AG09319 (cell line): ENCODE data around the gene TBL1XR1.
A peak's percentile ranks its signal among the peaks of the same experiment; 100 is the strongest.

Source experiments
- DNase-seq: peaks from one replicate; pipeline ENCODE4 v3.0.0-alpha.2; 2010; ENCODE audit warnings: low read depth; ENCODE audit errors: extremely low read depth
- CTCF ChIP-seq: IDR thresholded peaks from 2 replicates; pipeline ENCODE4 v1.5.1; 2011; ENCODE audit warnings: low read depth, mild to moderate bottlenecking, inconsistent platforms, low read length, moderate library complexity

The TBL1XR1 gene

GRCh38 chr3:177084616-177085015 is 112.7 kb downstream of the TBL1XR1 start:
- no peak for DNase-seq
- no peak for TF ChIP-seq CTCF

GRCh38 chr3:177080122-177080521 is 117.2 kb downstream of the TBL1XR1 start:
- no peak for TF ChIP-seq CTCF
- DNase-seq: no peak

- TF ChIP-seq CTCF: no peak
- DNase-seq: no peak
These were observed 117.6 kb downstream of the TBL1XR1 start for GRCh38 chr3:177079684-177080083.

GRCh38 chr3:177071496-177072156 is 125.7 kb downstream of the TBL1XR1 start:
- DNase-seq: no peak
- TF ChIP-seq CTCF: no peak

DNA sequence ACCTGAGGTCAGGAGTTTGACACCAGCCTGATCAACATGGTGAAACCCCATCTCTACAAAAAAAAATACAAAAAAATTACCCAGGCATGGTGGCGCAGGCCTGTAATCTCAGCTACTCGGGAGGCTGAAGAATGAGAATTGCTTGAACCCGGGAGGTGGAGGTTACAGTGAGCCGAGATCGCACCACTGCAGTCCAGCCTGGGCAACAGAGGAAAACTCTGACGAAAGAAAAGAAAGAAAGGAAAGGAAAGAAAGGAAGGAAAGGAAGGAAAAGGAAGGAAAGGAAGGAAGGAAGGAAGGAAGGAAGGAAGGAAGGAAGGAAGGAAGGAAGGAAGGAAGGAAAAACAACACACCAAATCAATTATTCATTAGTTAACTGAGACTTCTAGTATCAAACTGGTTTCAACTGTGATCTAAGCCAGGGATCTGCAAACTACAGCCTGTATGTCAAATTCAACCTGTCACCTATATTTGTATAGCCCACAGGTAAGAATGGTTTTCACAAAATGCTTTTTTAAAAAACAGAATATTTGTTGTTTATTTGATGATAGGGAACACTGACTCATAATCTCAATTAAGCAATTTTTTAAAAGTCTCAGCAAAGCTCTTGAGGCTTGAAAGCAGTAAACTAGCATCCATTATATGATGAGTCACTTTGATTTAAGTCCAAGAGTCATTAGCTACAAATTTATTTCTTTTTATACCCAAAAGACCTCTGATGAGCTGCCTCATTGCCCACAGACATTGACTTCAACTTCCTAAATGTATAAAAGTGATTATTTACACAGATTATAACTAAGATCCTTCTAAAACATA is 127.6 kb downstream of the TBL1XR1 start:
- DNase-seq: peak; percentile 5
- TF ChIP-seq CTCF: no peak

DNA sequence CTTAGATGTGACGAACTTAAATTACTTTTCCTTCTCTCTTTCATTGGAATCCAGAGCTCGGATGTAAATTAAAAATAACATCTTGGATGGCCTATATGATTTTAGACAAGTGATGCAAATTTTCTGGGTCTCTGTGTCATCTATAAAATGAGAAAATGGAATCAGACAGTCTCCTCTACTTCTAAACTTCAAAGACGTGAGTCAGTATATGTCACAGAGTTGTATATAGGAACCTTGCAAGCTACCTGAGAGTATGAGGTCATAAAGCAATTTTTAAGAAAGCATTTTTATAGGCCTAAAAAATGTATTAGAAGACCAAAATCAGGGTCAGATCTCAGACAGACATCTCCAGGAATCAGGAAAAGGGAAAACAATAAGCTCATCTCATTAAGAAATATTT is 128.3 kb downstream of the TBL1XR1 start:
- TF ChIP-seq CTCF: no peak
- no peak for DNase-seq

GRCh38 chr3:177066068-177066467 is 131.2 kb downstream of the TBL1XR1 start:
- DNase-seq: no peak
- TF ChIP-seq CTCF: no peak
